Hindlimb muscle (tissue), 1 donor: ENCODE results near the gene FANCC. TPM values are rescaled to one million over a fixed set of nuclear protein-coding genes. Genes with fewer than 3 reads are reported as not detected.

ENCODE experiments used
- DNase-seq: peaks from one replicate; pipeline ENCODE4 v3.0.0-alpha.2; 2013
- polyA plus RNA-seq: library from polyadenylated mRNA; unstranded; fragments of 120-200 nt; gene quantifications from one replicate; pipeline ENCODE4 v1.2.1, GENCODE V29; 2013; ENCODE audit not compliant: insufficient read length

FANCC gene
- polyA plus RNA-seq, 1 donor = 17.7 TPM

GRCh38 chr9:95185956-95186355 lies 131.6 kb downstream of the FANCC start:
- no peak for DNase-seq

GRCh38 chr9:95182854-95183563 lies 134.5 kb downstream of the FANCC start:
- no peak for DNase-seq

- no peak for DNase-seq
Measured at GRCh38 chr9:95181835-95182234, 135.7 kb downstream of the FANCC start.

- no peak for DNase-seq
Measured at GRCh38 chr9:95181226-95181818, 136.2 kb downstream of the FANCC start.

- no peak for DNase-seq
Measured at GRCh38 chr9:95177617-95178016, 139.9 kb downstream of the FANCC start.

- DNase-seq = no peak
Measured at GRCh38 chr9:95176755-95177319, 140.7 kb downstream of the FANCC start.

- no peak for DNase-seq
Measured at GRCh38 chr9:95175523-95175922, 142.0 kb downstream of the FANCC start.

GRCh38 chr9:95174038-95174437 lies 143.5 kb downstream of the FANCC start:
- DNase-seq = no peak

- no peak for DNase-seq
Measured at GRCh38 chr9:95171596-95171995, 145.9 kb downstream of the FANCC start.

GRCh38 chr9:95171001-95171400 lies 146.5 kb downstream of the FANCC start:
- peak; percentile 58 for DNase-seq

- peak; percentile 30 for DNase-seq
Measured at GRCh38 chr9:95167998-95168397, 149.5 kb downstream of the FANCC start.

- DNase-seq = no peak
Measured at GRCh38 chr9:95165004-95165403, 152.5 kb downstream of the FANCC start.

GRCh38 chr9:95157481-95158151 lies 159.9 kb downstream of the FANCC start:
- DNase-seq = peak; percentile 86

GRCh38 chr9:95156074-95156473 lies 161.4 kb downstream of the FANCC start:
- DNase-seq = no peak

- no peak for DNase-seq
Measured at GRCh38 chr9:95155220-95155619, 162.3 kb downstream of the FANCC start.

GRCh38 chr9:95150903-95151302 lies 166.6 kb downstream of the FANCC start:
- no peak for DNase-seq

- DNase-seq = no peak
Measured at GRCh38 chr9:95148208-95148520, 169.3 kb downstream of the FANCC start.

GRCh38 chr9:95147452-95148207 lies 169.9 kb downstream of the FANCC start:
- DNase-seq = no peak

- DNase-seq = peak; percentile 96
Measured at GRCh38 chr9:95143591-95144561, 173.6 kb downstream of the FANCC start.

GRCh38 chr9:95142728-95143127 lies 174.8 kb downstream of the FANCC start:
- no peak for DNase-seq

- no peak for DNase-seq
Measured at GRCh38 chr9:95142315-95142714, 175.2 kb downstream of the FANCC start.

GRCh38 chr9:95140821-95141220 lies 176.7 kb downstream of the FANCC start:
- DNase-seq = no peak
